ENCODE data around the gene SCGB1A1. TPM values are rescaled to one million over a fixed set of nuclear protein-coding genes. Genes with fewer than 3 reads are reported as not detected.

The SCGB1A1 gene
- total RNA-seq, 1 donor from 2014 or later, result not detected

GRCh38 chr11:62427630-62428233 lies 8.9 kb downstream of the SCGB1A1 start:
- Mint-ChIP-seq H3K36me3 (no peaks in the 10 kb centered on the region), H3K4me1 (ENCODE audit: unreplicated experiment) (peaks cover 47% of the 10 kb centered on the region), H3K27ac (peak overlapping the region; percentile 82), H3K4me3 (no peak overlapping the region), H3K27me3 (peaks cover 6% of the 10 kb centered on the region), H3K9me3 (no peaks in the 10 kb centered on the region)
- TF ChIP-seq, protein P1, sequence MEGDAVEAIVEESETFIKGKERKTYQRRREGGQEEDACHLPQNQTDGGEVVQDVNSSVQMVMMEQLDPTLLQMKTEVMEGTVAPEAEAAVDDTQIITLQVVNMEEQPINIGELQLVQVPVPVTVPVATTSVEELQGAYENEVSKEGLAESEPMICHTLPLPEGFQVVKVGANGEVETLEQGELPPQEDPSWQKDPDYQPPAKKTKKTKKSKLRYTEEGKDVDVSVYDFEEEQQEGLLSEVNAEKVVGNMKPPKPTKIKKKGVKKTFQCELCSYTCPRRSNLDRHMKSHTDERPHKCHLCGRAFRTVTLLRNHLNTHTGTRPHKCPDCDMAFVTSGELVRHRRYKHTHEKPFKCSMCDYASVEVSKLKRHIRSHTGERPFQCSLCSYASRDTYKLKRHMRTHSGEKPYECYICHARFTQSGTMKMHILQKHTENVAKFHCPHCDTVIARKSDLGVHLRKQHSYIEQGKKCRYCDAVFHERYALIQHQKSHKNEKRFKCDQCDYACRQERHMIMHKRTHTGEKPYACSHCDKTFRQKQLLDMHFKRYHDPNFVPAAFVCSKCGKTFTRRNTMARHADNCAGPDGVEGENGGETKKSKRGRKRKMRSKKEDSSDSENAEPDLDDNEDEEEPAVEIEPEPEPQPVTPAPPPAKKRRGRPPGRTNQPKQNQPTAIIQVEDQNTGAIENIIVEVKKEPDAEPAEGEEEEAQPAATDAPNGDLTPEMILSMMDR (conservative IDR thresholded peaks at IDR 0.05), result no peak
- no peak for DNase-seq (ENCODE audit: extremely low spot score, unreplicated experiment)

DNA sequence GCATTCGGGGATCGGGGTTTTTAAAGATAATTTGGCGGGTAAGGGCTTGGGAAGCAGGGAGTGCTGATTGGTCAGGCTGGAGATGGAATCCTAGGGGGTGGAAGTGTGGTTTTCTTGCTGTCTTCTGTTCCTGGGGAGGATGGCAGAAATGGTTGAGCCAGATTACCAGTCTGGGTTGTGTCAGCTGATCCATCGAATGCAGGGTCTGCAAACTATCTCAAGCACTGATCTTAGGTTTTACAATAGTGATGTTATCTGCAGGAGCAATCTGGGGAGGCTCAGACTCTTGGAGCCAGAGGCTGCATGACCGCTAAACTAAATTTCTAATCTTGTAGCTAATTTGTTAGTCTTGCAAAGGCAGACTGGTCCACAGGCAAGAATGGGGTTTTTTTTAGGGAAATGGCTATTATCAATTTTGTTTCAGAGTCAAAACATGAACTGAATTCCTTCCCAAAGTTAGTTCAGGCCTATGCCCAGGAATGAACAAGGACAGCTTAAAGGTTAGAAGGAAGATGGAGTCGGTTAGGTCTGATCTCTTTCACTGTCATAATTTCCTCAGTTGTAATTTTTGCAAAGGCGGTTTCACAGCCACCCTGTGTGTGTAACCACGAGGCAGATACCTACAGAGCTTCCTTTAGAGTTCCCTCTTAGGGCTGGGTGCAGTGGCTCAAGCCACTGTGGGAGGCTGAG lies 10.2 kb downstream of the SCGB1A1 start:
- no peaks in the 10 kb centered on the region for H3K36me3 Mint-ChIP-seq
- H3K27me3 Mint-ChIP-seq, result no peaks in the 10 kb centered on the region
- no peak for DNase-seq (ENCODE audit: extremely low spot score, unreplicated experiment)
- no peak overlapping the region for H3K4me3 Mint-ChIP-seq
- peaks cover 41% of the 10 kb centered on the region for H3K4me1 Mint-ChIP-seq (ENCODE audit: unreplicated experiment)
- TF ChIP-seq, protein P1 (conservative IDR thresholded peaks at IDR 0.05), result no peak
- no peaks in the 10 kb centered on the region for H3K9me3 Mint-ChIP-seq
- peak overlapping the region; percentile 10 for H3K27ac Mint-ChIP-seq

- H3K27ac Mint-ChIP-seq, result no peak overlapping the region
- TF ChIP-seq, protein P1 (conservative IDR thresholded peaks at IDR 0.05), result no peak
- no peak overlapping the region for H3K4me3 Mint-ChIP-seq
- H3K27me3 Mint-ChIP-seq, result no peaks in the 10 kb centered on the region
- no peaks in the 10 kb centered on the region for H3K36me3 Mint-ChIP-seq
- peaks cover 46% of the 10 kb centered on the region for H3K4me1 Mint-ChIP-seq (ENCODE audit: unreplicated experiment)
- no peaks in the 10 kb centered on the region for H3K9me3 Mint-ChIP-seq
- DNase-seq (ENCODE audit: extremely low spot score, unreplicated experiment), result no peak
Measured at GRCh38 chr11:62430425-62430824, 11.6 kb downstream of the SCGB1A1 start.

GRCh38 chr11:62431171-62431901 lies 12.5 kb downstream of the SCGB1A1 start:
- no peak overlapping the region for H3K27ac Mint-ChIP-seq
- no peak overlapping the region for H3K4me3 Mint-ChIP-seq
- DNase-seq (ENCODE audit: extremely low spot score, unreplicated experiment), result no peak
- H3K36me3 Mint-ChIP-seq, result no peaks in the 10 kb centered on the region
- TF ChIP-seq, protein P1 (conservative IDR thresholded peaks at IDR 0.05), result no peak
- peaks cover 51% of the 10 kb centered on the region for H3K4me1 Mint-ChIP-seq (ENCODE audit: unreplicated experiment)
- H3K9me3 Mint-ChIP-seq, result no peaks in the 10 kb centered on the region
- no peaks in the 10 kb centered on the region for H3K27me3 Mint-ChIP-seq

DNA sequence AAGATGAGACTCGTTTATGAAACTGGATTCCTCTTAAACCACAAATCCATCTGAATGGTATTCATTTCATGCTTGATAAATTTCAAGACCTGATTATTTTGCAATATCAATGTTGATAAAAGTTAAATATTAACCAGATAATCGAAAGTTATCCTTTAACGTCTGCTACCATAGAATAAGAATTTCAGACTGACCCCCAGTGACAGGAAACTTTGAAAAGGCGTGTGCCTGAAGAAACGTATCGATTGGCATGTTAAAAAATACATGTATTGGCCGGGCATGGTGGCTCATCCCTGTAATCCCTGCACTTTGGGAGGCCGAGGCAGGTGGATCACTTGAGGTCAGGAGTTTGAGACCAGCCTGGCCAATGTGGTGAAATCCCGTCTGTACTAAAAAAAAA lies 13.9 kb downstream of the SCGB1A1 start:
- Mint-ChIP-seq H3K27ac (no peak overlapping the region), H3K4me3 (no peak overlapping the region), H3K4me1 (ENCODE audit: unreplicated experiment) (peaks cover 42% of the 10 kb centered on the region), H3K27me3 (no peaks in the 10 kb centered on the region), H3K36me3 (no peaks in the 10 kb centered on the region), H3K9me3 (no peaks in the 10 kb centered on the region)
- TF ChIP-seq, protein P1 (conservative IDR thresholded peaks at IDR 0.05), result no peak
- no peak for DNase-seq (ENCODE audit: extremely low spot score, unreplicated experiment)
